ENCODE measurements around the gene CASQ2. TPM values are rescaled to one million over a fixed set of nuclear protein-coding genes. Genes with fewer than 3 reads are reported as not detected.
A peak's percentile ranks its signal among the peaks of the same experiment; 100 is the strongest.

CASQ2 gene
- polyA plus RNA-seq, 1 of the 3 experiments (the other 2 are of a cell fraction), result not detected

DNA sequence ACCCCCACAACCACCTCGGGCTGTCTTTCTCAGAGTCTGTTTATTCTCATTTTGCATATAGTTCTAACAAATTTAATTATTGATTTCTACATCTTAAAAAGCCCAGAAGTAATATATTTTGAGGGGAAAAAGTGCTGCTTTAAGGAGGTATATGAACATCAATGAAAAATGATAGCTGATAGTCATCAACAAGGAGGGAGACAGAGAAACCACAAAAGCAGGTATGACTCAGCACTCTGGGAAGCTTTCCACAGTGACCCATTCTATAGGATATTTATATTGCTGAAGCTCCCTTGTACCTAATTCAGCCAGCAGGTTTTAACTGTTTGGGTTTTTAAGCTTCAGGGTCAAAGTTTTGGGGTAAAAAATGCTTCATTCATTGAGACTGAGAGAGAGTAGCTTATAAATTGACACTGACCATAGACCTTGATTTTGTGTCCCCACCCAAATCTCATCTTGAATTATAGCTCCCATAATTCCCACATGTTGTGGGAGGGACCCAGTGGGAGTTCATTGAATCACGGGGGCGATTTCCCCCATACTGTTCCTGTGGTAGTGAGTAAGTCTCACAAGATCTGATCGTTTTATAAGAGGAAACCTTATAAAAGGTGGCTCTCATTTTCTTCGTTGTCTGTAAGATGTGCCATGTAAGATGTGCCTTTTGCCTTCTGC lies 99.4 kb downstream of the CASQ2 start:
- Histone ChIP-seq H3K9me3 (0 out of 2 replicates have a peak, but pooled peaks cover 8% of the 10 kb centered on the region), H3K4me3 (ENCODE audit: low read depth in 2 of 2, low read length in 1 of 2) (no peak overlapping the region), H3K9me2 (no peaks in the 10 kb centered on the region), H3K27ac (ENCODE audit: low read depth in 2 of 2, low read length in 1 of 2) (peak overlapping the region; percentile 39 to 84; a peak in 3 of 4 replicates), H3K9ac (peak overlapping the region; percentile 2; the same call in 1 of the 2 replicates), H2AFZ (ENCODE audit: low read depth) (no peak overlapping the region; the same call in 1 of the 2 replicates), H3F3A (replicated peaks; ENCODE audit: insufficient read depth) (peaks cover 24% of the 10 kb centered on the region), H4K20me1 (ENCODE audit: insufficient read depth) (no peaks in the 10 kb centered on the region), H3K27me3 (ENCODE audit: insufficient read depth) (no peaks in the 10 kb centered on the region), H3K4me1 (ENCODE audit: control insufficient read depth in 1 of 2, insufficient read depth in 2 of 2, low read depth in 1 of 2, low read length in 1 of 2) (peaks cover 16 to 23% of the 10 kb centered on the region in 2 experiments; a peak in 3 of 4 replicates), H3K36me3 (replicated peaks in 1 of 2; ENCODE audit: control insufficient read depth in 1 of 2, insufficient read depth in 2 of 2, low read length in 1 of 2) (peaks cover 22 to 35% of the 10 kb centered on the region in 2 experiments), H3K79me2 (ENCODE audit: insufficient read depth) (peaks cover 55% of the 10 kb centered on the region; the same call in 1 of the 2 replicates), H3K4me2 (peak overlapping the region; percentile 43; the same call in 1 of the 2 replicates)
- TF ChIP-seq, protein P1, sequence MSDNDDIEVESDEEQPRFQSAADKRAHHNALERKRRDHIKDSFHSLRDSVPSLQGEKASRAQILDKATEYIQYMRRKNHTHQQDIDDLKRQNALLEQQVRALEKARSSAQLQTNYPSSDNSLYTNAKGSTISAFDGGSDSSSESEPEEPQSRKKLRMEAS (IDR thresholded peaks at IDR 0.05; ENCODE audit: low read depth), result peak; percentile 47; the same call in 1 of the 2 replicates
- peak; percentile 75; the same call in 1 of the 2 replicates for TF ChIP-seq NFIC (IDR thresholded peaks at IDR 0.05; ENCODE audit: borderline replicate concordance)
- no peak for TF ChIP-seq NRF1 (IDR thresholded peaks at IDR 0.05; ENCODE audit: low read depth, low read length)
- 0 out of 2 replicates have a peak, but pooled peaks have one; percentile 53 for TF ChIP-seq FOXM1 (IDR thresholded peaks at IDR 0.05; ENCODE audit: low read depth)
- peak; percentile 84 for TF ChIP-seq TCF12 (IDR thresholded peaks at IDR 0.05)
- no peak for TF ChIP-seq ELF1 (IDR thresholded peaks at IDR 0.05)
- no peak for TF ChIP-seq EZH2phosphoT487 (IDR thresholded peaks at IDR 0.05; ENCODE audit: borderline replicate concordance, low read depth)
- peak; percentile 88 for TF ChIP-seq FOSL2 (IDR thresholded peaks at IDR 0.05; ENCODE audit: borderline replicate concordance, low read depth)
- TF ChIP-seq TEAD4 (IDR thresholded peaks at IDR 0.05; ENCODE audit: borderline replicate concordance, insufficient read depth), result no peak
- TF ChIP-seq, protein P2, sequence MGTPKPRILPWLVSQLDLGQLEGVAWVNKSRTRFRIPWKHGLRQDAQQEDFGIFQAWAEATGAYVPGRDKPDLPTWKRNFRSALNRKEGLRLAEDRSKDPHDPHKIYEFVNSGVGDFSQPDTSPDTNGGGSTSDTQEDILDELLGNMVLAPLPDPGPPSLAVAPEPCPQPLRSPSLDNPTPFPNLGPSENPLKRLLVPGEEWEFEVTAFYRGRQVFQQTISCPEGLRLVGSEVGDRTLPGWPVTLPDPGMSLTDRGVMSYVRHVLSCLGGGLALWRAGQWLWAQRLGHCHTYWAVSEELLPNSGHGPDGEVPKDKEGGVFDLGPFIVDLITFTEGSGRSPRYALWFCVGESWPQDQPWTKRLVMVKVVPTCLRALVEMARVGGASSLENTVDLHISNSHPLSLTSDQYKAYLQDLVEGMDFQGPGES (IDR thresholded peaks at IDR 0.05; ENCODE audit: low read depth, low read length), result no peak
- TF ChIP-seq, protein P3, sequence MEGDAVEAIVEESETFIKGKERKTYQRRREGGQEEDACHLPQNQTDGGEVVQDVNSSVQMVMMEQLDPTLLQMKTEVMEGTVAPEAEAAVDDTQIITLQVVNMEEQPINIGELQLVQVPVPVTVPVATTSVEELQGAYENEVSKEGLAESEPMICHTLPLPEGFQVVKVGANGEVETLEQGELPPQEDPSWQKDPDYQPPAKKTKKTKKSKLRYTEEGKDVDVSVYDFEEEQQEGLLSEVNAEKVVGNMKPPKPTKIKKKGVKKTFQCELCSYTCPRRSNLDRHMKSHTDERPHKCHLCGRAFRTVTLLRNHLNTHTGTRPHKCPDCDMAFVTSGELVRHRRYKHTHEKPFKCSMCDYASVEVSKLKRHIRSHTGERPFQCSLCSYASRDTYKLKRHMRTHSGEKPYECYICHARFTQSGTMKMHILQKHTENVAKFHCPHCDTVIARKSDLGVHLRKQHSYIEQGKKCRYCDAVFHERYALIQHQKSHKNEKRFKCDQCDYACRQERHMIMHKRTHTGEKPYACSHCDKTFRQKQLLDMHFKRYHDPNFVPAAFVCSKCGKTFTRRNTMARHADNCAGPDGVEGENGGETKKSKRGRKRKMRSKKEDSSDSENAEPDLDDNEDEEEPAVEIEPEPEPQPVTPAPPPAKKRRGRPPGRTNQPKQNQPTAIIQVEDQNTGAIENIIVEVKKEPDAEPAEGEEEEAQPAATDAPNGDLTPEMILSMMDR (IDR thresholded peaks at IDR 0.05), result peak; percentile 13; the same call in 1 of the 2 replicates
- no peak for TF ChIP-seq RCOR1 (IDR thresholded peaks at IDR 0.05; ENCODE audit: low read length)
- no peak for TF ChIP-seq YY1 (IDR thresholded peaks at IDR 0.05; ENCODE audit: low read depth)
- TF ChIP-seq, protein P4, sequence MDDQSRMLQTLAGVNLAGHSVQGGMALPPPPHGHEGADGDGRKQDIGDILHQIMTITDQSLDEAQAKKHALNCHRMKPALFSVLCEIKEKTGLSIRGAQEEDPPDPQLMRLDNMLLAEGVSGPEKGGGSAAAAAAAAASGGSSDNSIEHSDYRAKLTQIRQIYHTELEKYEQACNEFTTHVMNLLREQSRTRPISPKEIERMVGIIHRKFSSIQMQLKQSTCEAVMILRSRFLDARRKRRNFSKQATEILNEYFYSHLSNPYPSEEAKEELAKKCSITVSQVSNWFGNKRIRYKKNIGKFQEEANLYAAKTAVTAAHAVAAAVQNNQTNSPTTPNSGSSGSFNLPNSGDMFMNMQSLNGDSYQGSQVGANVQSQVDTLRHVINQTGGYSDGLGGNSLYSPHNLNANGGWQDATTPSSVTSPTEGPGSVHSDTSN (IDR thresholded peaks at IDR 0.05), result peak; percentile 80
- TF ChIP-seq, protein P5, sequence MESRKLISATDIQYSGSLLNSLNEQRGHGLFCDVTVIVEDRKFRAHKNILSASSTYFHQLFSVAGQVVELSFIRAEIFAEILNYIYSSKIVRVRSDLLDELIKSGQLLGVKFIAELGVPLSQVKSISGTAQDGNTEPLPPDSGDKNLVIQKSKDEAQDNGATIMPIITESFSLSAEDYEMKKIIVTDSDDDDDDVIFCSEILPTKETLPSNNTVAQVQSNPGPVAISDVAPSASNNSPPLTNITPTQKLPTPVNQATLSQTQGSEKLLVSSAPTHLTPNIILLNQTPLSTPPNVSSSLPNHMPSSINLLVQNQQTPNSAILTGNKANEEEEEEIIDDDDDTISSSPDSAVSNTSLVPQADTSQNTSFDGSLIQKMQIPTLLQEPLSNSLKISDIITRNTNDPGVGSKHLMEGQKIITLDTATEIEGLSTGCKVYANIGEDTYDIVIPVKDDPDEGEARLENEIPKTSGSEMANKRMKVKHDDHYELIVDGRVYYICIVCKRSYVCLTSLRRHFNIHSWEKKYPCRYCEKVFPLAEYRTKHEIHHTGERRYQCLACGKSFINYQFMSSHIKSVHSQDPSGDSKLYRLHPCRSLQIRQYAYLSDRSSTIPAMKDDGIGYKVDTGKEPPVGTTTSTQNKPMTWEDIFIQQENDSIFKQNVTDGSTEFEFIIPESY (IDR thresholded peaks at IDR 0.05; ENCODE audit: borderline replicate concordance, low read depth), result no peak
- peak; percentile 12; the same call in 1 of the 2 replicates for TF ChIP-seq RXRA (IDR thresholded peaks at IDR 0.05; ENCODE audit: borderline replicate concordance, low read depth)
- peak; percentile 88 for TF ChIP-seq JUND (IDR thresholded peaks at IDR 0.05)
- TF ChIP-seq CHD2 (IDR thresholded peaks at IDR 0.05; ENCODE audit: low read length, partially characterized antibody), result no peak
- TF ChIP-seq EP300 (IDR thresholded peaks at IDR 0.05; ENCODE audit: borderline replicate concordance in 1 of 2, low read depth in 1 of 2, low read length in 1 of 2), result peak in 1 of 2 experiments; percentile 66; a peak in 1 of 4 replicates
- TF ChIP-seq, protein P6, sequence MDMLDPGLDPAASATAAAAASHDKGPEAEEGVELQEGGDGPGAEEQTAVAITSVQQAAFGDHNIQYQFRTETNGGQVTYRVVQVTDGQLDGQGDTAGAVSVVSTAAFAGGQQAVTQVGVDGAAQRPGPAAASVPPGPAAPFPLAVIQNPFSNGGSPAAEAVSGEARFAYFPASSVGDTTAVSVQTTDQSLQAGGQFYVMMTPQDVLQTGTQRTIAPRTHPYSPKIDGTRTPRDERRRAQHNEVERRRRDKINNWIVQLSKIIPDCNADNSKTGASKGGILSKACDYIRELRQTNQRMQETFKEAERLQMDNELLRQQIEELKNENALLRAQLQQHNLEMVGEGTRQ (IDR thresholded peaks at IDR 0.05; ENCODE audit: borderline replicate concordance, low read depth, low read length), result no peak
- WGBS (ENCODE audit: low lambda C conversion rate), result 63% methylated on average over 5 of the region's 5 CpGs
- DNase-seq, result no peak
- POLR2A ChIA-PET, result no interaction called here
- CTCF ChIA-PET, result interaction anchor here (0.8 to 2.2 kb wide), 4 partner anchors 11 to 61 kb away, joined by 3 to 6 read pairs (median 4); no protein-coding TSS in a partner anchor

All from SK-N-SH (cell line).